Measurements from ENCODE around the gene GAPVD1.
"Not testable (repeated sequence)": the region's sequence is repeated elsewhere in the genome, so short reads cannot be mapped to it uniquely, and the experiment has no call there.

GAPVD1 gene

DNA sequence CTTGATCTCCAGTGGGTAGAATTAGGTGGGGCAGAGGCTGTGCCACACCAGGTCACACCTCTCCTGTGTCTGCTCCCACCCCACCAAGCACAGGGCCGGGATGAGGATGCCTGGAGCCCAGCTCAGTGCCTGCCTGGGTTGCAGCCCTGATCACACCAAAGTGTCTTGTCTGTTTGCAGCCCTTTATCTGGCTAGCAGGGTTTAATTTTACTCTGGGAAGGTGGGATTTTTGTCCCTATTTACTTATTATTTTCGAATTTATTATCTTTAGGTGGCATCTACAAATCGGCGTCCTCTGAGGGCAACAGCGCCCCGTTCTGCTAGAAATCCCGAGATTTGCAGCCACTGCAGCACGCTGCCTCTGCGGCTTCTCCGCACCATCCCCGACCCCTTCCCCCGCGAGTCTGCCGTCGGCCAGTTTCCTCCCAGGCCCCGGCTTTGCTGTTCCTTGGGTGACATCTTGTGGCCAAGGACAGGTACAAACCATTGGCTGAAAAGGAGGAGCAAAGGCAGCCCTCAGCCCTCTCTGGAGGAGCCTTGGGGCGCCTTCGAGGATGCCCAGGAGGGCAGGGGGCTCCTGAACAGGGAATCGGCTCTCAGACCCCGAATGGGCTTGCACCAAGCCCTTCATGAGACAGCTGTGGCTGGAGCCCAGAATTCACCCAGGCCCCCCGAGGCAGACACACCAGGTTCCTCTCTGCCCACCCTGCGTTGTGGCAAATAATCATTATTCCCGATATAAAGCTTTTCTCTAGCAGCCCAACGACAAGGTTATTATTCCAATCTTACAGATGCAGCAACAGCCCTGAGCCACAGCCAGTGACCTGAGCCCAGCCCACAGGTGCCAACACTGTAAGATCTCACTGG is 113.0 kb downstream of the GAPVD1 start:
- DNase-seq (ENCODE audit: low spot score): peak; percentile 90

DNA sequence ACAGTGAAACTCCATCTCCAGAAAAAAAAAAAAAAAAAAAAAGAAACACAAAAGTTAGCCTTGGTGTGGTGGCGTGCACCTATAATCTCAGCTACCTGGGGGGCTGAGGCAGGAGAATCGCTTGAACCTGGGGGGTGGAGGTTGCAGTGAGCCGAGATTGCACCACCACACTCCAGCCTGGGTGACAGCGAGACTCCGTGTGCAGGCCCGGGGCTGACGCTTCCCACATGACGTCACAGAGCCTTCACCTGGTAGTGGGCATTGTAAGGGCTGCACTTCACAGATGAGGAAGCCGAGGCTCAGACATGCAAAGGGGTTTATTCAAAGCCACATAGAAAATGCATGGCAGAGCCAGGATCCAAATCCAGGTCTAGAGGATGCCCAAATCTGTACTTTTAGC is 114.2 kb downstream of the GAPVD1 start:
- DNase-seq (ENCODE audit: low spot score): no peak

- no peak for DNase-seq (ENCODE audit: low spot score)
Observed at GRCh38 chr9:125376261-125377226, 114.9 kb downstream of the GAPVD1 start.

GRCh38 chr9:125377584-125378250 is 116.1 kb downstream of the GAPVD1 start:
- DNase-seq (ENCODE audit: low spot score): no peak

GRCh38 chr9:125378778-125379177 is 117.2 kb downstream of the GAPVD1 start:
- no peak for DNase-seq (ENCODE audit: low spot score)

- DNase-seq (ENCODE audit: low spot score): no peak
Observed at GRCh38 chr9:125379208-125379607, 117.6 kb downstream of the GAPVD1 start.

DNA sequence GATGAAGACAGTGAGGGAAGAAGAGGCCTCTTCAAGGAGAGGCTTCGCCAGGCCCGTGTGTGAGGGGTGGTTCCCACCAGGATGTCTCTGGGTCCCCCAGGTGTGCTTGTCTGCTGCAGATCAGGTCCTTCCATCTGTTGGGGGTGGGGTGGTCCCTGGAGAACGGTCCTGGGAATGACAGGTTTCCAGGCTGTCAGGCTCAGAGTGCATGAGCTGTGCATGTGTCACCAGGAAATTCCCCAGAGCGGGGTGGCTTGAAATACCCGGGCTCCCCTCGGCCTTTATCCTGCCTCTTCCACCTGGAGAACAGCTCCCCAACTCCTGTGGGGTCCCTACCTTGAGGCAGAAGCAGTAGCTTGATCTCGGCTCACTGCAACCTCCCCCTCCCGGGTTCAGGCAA is 118.8 kb downstream of the GAPVD1 start:
- no peak for DNase-seq (ENCODE audit: low spot score)

- no peak for DNase-seq (ENCODE audit: low spot score)
Observed at GRCh38 chr9:125387861-125388524, 126.4 kb downstream of the GAPVD1 start.

DNA sequence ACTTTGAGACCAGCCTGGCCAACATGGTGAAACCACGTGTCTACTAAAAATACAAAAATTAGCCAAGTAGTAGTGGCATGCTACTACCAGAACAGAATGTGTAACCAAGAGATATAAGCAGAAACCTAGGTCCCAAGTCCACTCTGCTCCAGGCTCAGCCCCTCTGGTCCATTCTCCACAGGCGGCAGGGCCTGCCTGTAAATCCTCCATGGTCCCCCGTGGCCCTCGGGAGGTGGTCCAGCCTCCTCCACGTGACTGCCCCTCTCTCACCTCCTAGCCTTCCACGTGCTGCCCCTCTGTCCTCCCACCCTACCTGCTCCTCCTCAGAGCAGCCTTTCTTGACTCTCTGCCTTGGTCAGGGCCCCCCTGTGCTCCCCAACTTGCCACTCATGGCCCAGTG is 127.4 kb downstream of the GAPVD1 start:
- no peak for DNase-seq (ENCODE audit: low spot score)

DNA sequence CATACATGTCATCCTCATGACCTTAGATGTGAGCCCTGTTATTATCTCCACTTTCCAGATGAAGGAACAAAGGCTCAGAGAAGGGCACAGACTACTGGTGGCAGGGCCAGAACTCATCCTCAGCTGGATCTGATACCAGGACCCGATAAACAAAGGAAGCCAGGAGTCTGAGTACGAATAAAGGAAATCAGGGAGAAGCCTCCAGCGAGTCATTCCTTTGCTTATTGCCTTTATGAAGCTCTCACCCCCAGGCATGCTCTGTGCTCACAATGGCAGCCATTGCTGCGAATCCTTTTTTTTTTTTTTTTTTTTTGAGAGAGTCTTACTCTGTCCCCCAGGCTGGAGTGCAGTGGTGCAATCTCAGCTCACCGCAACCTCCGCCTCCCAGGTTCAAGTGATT is 130.1 kb downstream of the GAPVD1 start:
- no peak for DNase-seq (ENCODE audit: low spot score)

- no peak for DNase-seq (ENCODE audit: low spot score)
Observed at GRCh38 chr9:125393426-125393825, 131.8 kb downstream of the GAPVD1 start.

GRCh38 chr9:125396799-125397198 is 135.2 kb downstream of the GAPVD1 start:
- no peak for DNase-seq (ENCODE audit: low spot score)

GRCh38 chr9:125397736-125398135 is 136.1 kb downstream of the GAPVD1 start:
- DNase-seq (ENCODE audit: low spot score): no peak

DNA sequence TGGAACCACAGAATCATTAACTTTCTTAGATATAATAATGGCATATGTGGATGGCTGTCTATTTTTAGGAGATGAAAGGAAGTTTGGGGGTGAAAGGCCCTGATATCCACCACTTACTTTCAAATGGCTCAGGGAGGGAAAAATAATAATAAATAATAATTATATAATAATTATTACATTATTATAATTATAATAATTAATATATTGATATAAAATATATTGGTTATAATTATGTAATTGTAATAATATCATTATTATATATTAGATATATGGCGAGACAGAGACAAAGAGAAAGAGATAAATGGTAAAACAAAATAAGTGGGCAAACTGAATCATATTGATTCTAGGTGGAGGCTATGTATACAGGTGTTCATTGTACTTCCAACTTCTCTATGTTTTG is 136.6 kb downstream of the GAPVD1 start:
- DNase-seq (ENCODE audit: low spot score): no peak

GRCh38 chr9:125399165-125399564 is 137.5 kb downstream of the GAPVD1 start:
- no peak for DNase-seq (ENCODE audit: low spot score)

DNA sequence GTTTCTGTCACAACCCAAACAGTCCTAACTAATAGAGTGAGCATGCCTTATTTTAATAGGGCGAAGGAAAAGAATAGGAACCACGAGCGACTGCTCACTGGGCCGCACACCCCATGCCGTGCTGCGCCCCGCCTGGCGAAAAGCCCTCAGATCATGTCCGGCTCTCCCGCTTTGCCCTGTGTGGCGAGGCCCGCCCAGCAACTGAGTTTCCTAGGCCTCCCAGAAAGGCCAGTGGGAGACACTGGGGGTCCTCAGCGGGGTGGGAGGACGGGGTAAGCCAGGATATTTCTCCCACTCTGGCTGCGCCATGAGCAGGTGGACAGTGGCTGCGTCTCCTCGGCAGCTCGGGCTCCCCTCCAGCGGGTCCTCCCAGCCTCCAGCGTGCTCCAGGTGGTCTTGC is 138.0 kb downstream of the GAPVD1 start:
- DNase-seq (ENCODE audit: low spot score): no peak

- DNase-seq (ENCODE audit: low spot score): not testable (repeated sequence)
Observed at GRCh38 chr9:125400232-125400631, 138.6 kb downstream of the GAPVD1 start.

- no peak for DNase-seq (ENCODE audit: low spot score)
Observed at GRCh38 chr9:125400725-125401716, 139.4 kb downstream of the GAPVD1 start.

DNA sequence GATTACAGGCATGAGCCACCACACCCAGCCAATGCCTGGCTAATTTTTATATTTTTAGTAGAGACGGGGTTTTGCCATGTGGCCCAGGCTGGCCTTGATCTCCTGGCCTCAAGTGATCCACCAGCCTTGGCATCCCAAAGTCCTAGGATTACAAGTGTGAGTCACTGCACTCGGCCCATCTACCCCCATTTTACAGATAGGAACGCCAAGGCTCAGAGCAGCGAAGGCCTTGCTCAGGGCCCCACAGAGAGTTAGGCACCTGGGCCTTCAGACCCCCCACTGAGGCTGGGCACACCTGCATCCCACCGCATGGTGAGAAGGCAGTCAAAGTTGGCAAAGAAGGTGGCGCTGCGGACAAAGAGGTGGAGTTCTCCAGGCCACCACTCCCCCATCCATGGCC is 143.1 kb downstream of the GAPVD1 start:
- no peak for DNase-seq (ENCODE audit: low spot score)
